Activated CD4-positive, CD25-positive, alpha-beta regulatory T cell (primary cell): ENCODE measurements around the gene WDR37.
"Not testable (repeated sequence)": the region's sequence is repeated elsewhere in the genome, so short reads cannot be mapped to it uniquely, and the experiment has no call there.

Experiments used
- DNase-seq, 4 experiments: peaks; one replicate each; lab custom pipeline; 2025; lab: John Stamatoyannopoulos, UW

Gene WDR37

GRCh38 chr10:1041514-1041913 is 14.7 kb upstream of the WDR37 start:
- DNase-seq: no peak

GRCh38 chr10:1043532-1043995 is 12.6 kb upstream of the WDR37 start:
- no peak for DNase-seq

GRCh38 chr10:1044146-1044545 is 12.0 kb upstream of the WDR37 start:
- no peak for DNase-seq

- DNase-seq: no peak
Observed at GRCh38 chr10:1044964-1045363, 11.2 kb upstream of the WDR37 start.

GRCh38 chr10:1045415-1045814 is 10.8 kb upstream of the WDR37 start:
- no peak for DNase-seq

- no peak for DNase-seq
Observed at GRCh38 chr10:1047937-1048336, 8.2 kb upstream of the WDR37 start.

DNA sequence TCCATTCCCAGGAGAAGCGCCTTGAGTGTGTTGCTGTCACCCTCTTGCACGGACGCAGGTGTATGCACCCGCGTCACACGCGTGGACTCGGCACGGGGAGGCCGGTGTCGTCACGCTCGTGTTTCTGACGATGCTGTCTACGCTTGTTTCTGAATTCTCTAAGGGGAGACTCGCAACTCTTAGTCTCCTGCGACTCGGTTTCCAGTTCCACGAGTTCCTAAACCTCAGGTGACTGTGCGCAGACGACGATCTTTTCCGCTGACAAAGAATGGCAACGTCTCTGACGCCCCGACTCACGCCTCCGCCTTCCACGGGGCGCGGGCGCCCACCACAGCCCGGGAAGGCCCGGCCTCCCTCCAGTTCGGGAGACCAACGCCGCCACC is 7.8 kb upstream of the WDR37 start:
- DNase-seq: peak in 3 of 4 experiments; percentile 31 to 65 (median 43)

DNA sequence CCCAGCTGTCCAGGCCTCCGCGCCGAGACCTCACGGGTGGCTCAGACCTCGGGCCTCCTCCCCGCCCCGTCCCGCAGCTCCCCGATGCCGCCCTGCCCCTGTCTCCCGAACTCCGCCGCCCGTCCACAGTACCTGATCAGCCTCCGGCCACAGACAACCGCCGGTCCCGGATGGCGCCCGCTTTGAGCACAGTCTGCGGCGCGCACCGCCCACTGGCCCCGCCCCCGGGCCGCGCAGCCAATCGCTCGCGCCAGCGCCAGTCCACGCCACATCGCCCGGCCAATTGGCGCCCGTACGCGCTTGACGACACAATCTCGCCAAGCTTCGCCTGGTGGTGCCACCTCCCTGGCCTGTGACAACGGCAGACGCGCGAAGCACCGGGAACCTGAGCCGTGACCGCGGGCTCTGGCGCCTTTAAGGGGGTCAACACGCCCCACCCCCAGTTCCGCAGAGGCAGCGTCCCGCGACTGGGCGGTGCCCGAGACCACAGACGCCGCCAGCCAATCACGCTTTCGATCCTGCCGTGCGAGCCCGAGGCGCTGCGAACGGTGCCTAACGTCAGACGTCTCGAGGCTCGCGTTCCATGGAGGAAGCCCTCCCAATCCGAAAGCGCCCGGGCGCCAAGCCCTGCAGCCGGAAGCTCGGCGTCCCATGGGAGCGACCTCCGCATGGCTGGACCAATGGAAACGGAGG is 7.3 kb upstream of the WDR37 start, which contains the start of gene IDI1:
Gene IDI1, minus strand, starts transcription at position 388 of the 693 bp plus-strand sequence. Its CDS starts 116 bp downstream, at position 272.
- peak; percentile 95 to 98 (median 96) for DNase-seq

DNA sequence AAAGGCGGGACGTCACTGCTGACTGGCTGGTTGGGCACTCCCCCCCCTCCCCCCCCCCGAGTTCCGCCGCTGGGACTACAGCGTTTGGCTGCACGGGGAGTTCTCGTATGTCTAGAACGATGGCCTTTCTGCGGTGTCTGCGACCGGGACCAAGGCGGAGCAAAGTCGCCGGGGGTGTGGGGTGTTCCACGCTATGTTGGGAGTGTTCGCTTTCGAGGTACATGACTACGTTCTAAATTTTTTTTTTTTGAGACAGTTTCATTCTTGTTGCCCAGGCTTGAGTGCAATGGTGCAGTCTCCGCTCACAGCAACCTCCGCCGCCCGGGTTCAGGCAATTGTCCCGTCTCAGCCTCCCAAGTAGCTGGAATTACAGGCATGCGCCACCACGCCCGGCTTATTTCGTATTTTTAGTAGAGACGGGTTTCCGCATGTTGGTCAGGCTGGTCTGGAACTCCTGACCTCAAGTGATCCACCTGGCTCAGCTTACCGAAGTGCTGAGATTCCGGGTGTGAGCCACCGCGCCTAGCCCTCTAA is 6.7 kb upstream of the WDR37 start:
- DNase-seq: no peak

GRCh38 chr10:1050145-1050544 is 6.0 kb upstream of the WDR37 start:
- no peak for DNase-seq

- DNase-seq: no peak
Observed at GRCh38 chr10:1050554-1050953, 5.6 kb upstream of the WDR37 start.

DNA sequence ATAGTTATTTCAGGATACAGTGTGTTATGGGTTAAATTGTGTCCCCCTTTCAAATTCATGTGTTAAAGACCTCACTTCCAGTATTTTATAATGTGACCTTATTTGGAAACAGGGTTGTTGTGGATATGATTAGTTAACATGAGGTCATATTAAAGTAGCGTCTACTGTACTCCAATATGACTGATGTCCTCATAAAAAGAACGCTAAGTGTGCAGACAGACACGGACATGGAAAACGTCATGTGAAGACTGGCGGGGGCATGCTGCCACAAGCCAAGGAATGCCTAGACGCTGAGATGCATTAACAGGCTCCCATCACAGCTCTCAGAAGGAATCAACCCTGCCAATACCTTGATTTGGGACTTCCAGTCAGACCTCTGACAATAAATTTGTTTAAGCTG is 1.5 kb upstream of the WDR37 start:
- DNase-seq: no peak

GRCh38 chr10:1057106-1057657 is 997 bp downstream of the WDR37 start:
- DNase-seq: no peak

DNA sequence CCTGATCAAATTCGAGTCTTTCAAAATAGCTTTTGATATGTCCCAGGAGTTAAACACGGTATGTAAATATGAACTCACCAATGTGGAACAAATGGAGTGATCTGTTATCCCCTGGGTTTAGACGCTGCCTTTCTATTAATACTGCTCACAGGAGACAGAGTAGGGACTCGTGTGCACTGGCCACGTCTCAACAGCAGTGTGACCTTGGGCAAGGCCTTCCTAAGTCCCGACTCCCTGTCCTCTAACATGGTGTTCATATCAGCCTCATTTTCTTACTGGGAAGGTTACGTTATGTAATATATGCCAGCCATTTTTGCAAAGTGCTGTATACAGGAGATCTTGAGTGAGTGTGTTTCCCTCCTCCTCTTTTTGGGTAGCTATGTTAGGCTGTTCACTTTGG is 1.8 kb downstream of the WDR37 start:
- no peak for DNase-seq

GRCh38 chr10:1059902-1060301 is 3.7 kb downstream of the WDR37 start:
- DNase-seq: no peak

DNA sequence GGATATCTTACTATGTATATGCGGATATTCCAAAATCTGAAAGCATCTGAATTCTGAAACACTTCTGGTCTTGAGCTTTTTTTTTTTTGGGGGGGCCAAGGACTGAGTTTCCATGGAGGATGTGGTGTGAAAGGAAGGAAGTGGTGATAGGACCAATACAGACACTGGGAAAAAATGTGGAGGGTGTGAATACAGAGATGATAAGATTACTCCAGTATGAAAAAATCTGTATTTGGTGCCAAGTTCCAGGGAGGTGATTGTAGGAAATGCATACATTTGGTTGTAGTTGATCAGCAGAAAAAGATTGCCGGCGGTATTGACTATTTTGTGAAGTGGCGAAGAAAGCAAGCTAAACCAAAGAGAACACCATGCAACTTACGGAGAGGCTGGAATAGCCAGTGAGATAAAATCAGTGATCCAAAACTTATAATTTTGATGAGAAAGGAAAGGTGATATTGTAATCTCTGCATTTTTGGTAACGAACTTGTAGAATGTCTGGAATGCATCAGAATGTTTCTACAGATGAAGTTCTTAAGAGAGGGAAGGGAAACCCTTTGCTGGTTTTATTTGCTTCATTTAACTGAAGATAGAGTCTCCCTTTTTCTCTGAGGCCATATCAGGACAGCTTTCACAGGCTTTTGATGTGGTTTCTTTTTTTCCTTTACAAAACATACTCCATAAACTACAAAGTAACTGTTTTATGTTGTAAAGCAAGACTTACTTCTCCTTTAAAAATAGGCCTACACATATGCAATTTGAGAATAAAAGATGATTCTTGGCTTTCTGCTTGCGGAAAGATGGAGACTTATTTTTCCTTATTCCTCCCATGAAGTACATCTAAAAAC is 6.0 kb downstream of the WDR37 start:
- no peak for DNase-seq

DNA sequence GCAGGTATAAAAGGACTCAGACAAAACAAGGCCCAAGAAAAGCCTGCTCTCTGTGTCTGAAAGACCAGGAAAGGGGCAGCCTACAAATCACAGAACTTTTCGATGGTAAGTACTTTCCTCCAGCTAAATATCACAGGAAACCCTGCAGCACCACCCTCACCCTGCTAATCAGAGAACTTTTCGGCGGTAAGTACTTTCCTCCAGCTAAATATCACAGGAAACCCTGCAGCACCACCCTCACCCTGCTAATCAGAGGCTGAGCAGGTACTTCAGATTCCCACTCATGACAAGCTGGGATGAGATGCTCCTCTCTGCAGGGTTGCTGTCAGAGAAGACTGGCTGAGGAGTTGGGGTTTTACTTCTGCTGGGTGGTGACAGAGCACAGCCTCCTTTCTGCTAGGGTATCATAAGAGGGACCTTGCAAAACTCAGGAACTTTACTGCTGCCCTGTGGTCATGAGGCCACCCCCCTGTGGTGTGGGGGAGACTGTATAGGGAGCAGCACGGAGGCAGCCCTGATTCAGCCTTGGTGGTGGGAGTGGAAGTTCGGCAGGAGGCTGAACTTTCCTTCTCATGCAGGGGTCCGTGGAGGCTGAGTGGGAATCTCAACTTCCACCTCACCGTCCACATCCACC is 7.2 kb downstream of the WDR37 start:
- DNase-seq: no peak

- no peak for DNase-seq
Observed at GRCh38 chr10:1064964-1065247, 8.7 kb downstream of the WDR37 start.

DNA sequence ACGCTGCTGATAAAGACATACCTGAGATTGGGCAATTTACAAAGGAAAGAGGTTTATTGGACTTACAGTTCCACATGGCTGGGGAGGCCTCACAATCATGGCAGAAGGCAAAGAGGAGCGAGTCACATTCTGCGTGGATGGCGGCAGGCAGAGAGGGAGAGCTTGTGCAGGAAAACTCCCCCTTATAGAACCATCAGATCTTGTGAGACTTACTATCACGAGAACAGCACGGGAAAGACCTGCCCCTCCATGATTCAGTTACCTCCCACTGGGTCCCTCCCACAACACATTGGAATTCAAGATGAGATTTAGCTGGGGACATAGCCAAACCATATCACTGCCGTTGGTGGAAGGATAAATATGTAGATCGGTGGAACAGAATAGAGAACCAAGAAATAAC is 10.5 kb downstream of the WDR37 start:
- DNase-seq: not testable (repeated sequence)

- no peak for DNase-seq
Observed at GRCh38 chr10:1068380-1069361, 12.5 kb downstream of the WDR37 start.

DNA sequence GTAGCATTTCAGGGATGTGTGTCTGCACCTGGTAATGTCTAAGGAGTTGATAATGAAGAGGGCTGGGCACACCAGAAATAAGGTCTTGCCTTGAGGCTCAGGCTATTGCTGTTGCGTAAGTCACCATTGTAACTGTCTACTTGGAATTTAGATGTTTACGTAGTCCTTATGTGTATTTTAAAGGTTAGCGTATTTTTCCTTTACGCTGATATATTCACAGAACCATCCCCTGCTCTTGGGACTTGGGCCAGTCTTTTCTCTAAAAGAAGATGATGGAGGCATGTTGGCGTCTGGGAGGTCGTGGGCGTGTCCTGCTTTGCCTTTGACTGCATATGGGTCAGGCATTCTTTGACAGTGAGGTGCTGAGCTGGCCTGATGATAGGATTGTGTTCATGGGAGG is 14.7 kb downstream of the WDR37 start:
- DNase-seq: no peak
